Measurements from ENCODE around the gene ARHGAP26.
"Not testable (repeated sequence)": the region's sequence is repeated elsewhere in the genome, so short reads cannot be mapped to it uniquely, and the experiment has no call there.

ARHGAP26 gene

DNA sequence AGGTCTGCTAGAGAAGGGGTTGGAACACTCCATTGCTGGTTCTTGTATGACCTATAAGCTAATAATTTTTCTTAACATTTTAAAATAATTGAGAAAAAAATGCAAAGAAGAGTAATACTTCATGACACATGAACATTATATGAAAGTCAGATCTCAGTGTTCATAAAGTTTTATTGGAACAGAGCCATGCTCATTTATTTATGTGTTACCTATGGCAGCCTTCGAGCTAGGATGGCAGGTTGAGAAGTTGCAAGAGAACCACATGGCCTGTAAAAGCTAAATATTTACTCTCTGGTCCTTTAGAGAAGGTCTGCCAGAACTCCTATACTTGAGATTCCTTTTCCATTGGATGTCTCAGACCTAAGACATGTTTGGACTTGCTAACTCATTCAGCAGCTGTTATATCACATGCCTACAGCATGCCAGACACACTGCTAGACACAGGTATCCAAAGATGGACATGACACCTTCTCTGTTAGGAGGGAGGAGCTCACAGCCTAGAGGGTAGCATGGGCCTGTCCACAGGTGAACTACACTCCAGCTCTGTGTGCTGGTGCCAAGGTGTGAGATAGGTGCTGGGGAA lies 304.3 kb downstream of the ARHGAP26 start:
- DNase-seq, result no peak

DNA sequence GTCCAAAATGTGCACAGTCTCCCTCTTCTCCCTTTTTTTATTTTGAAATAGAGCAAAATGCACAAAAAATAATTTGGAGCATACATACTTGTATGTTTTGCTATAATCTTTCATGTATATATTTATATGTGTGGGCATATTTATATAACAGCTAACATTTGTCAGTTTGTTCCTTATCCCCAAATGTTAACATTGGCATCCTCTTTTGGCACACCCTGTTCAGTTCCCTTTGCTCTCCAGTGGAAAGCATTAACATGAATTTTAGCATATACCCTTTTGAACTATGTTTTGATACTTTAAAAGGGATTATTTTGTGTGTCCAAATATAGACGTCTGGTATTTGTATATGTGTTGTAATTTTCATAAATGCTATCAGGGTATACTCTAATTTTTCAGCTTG lies 306.2 kb downstream of the ARHGAP26 start:
- DNase-seq, result no peak

DNA sequence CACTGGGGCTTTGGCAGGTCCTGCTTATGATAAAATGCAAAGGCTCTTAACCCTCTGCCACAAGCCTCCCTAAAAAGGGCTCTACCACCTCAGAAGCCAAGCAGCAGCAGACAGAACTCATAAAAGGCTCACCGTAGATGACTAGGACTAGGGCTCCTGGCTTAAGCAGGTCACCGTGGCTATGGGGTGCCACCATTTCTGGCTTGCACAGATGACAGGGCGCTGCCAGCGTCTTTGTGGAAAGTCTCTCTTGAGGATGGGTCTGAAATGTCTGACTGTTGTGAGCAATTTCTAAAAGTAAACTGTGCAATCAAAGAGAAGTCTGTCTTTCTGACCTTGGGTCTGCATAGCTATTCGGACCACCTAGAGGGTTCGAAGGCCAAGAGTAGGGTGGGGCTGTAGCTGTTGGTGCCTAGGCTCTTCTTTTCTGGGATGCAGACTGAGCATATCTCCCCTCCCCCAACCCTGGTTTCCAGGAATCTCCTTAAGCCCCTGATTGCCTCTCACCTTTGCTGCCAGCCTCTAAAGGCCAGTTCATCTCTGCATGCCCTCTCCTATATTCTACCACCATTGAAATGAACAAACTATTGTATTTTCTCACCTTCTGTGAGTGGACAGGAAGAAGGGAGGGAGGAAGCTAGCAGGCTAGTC lies 307.4 kb downstream of the ARHGAP26 start:
- no peak for DNase-seq

DNA sequence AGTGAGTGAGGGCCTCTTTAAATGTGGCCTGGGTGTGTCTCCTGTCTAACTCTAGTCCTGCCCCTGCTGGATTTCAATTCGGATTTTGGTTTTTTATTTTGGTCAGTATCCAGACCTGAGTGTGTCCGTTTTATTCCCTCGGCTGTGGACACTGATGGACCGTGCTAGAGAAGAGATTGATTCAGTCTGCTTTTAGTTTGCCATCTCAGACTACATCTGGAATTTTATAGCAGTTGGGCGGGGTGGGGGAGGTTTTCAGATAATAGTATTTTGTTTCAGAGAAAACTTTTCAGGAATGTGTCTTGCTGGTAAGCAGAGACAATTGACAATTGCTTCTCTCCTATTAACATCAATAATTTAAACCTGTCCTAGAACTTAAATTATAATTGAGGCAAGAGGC lies 308.1 kb downstream of the ARHGAP26 start:
- no peak for DNase-seq

DNA sequence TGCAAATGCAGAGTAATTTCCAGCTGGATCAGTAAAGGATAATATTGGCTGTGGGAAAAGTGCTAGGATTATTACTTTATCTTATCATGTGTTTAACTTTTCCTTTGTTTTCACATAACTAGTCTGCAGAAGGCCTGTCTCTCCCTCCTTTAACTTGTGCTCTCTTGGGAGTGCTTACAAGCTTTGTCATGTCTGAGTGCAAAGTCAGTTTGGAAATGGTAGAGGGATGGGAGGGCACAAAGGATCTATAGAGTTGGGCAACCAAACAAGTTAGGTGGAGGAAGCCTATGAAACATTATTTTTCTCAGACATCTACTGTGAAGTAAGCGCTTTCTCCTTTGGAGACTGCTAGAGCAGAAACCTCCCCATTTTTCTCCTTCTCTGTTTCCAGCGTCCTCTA lies 308.8 kb downstream of the ARHGAP26 start:
- DNase-seq, result no peak

DNA sequence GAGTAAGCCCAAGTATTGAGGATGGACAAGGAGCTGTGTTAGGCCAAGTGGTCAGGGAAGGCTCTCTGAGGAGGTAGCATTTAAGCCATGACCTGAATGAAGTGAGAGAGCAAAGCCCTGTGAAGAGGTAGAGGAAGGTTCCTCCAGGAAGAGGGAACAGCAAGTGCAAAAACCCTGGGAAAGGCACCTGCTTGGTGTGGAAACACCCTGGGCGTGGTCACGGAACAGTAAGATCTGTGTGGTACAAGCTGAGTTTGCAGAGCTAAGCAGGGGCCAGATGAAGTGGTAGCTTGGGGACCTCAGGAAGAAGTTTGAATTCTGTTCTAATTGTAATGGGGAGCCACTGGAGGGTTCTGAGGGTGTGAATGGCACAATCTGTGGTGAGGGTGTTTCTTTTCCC lies 310.2 kb downstream of the ARHGAP26 start:
- DNase-seq, result no peak

DNA sequence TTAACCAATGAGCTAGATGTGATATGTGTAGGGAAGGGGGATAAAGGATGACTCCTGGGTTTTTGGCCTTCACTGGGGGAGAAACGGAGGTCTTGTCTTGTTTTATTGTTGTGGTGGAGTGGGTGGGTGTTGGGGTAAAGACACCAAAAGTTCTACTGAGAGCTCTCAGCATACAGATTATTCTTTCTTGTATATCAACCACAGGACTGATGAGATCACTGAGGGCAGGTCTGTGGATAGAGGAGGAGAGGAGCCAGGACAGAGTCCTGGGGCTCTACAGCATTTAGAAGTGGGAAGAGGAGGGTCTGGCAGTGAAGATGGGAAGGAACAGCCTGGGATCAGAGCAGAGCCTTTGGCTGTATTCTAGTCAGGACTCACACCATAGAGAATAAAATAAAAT lies 310.8 kb downstream of the ARHGAP26 start:
- no peak for DNase-seq

DNA sequence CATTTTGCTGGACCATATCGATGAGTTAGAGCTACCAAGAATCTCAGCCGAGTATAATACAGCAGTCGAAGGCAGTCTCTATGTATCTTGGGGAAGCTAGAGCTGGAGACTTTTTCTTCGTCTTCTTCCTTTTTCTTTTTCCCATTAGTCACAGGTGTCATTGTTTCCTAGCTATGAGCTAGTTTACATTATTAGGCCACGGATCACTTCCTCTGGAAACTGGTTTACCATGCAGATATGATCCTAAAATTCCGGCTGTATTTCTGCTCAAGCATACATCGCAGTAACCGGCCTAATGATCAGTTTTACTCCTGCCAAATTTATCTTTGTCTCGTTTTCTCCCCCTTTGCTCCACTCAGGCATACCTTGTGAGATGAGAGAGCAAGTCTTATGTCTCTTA lies 312.8 kb downstream of the ARHGAP26 start:
- DNase-seq, result no peak

DNA sequence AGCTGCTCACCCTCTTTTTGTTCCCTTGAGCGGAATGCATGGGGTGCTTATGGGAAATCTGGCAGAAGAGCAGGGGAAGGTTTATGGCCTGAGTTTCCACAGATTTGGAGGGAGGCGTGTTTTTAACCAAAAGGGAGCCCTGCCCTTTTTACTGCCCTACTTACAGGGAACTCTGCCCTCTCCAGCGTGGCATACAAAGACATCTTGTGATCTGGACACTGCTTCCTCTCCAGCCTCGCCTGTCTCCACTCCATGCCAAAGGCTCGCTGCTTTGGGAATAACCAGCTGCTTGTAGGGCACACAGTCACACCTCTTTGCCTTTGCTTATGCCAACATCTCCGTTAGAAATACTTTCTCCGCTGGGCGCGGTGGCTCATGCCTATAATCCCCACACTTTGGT lies 314.2 kb downstream of the ARHGAP26 start:
- no peak for DNase-seq

DNA sequence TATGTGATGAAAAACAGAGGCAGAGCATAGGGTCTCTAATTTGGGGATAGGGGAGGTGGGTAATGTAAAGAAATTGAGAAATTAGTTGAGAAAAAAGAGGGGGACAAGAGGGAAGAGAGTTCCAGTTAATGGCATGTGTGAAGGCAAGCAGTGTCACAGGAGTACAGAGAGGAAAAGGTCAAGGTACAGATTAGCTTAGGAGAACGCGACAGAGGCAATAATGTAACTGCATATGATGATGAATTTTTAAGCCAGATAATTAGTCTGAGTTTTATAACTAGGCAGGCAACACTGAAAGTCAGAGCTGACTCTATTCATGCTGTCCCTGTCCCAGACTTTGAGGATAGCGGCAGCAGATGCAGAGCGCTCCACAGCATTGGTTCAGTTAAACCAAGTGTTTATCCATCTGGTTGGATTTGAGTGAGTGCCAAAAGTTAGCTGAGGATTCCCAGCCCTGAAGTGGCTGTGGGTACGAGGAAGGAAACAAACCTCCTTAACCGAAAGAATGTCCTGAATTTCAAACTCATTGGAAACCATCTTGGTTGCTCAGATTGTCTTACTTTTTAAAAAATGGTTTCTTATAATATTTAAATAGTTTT lies 315.2 kb downstream of the ARHGAP26 start:
- DNase-seq, result no peak

DNA sequence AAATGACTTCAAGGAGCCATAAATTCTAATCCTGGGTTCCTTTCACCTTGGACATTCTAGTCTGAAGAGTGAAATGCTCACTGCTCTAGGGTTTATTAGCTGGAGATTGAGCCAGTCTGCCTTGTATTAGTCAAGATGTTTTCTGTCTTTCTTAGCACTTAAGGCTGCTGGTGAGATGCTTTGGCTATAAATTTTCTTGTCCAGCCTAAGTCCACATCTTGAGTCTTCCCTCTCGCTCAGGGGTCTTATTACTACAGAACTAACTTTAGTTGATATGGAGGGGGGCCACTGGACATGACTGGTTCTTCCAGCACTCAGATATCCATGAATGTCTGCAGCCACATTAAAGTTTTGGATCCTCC lies 316.4 kb downstream of the ARHGAP26 start:
- DNase-seq, result no peak

DNA sequence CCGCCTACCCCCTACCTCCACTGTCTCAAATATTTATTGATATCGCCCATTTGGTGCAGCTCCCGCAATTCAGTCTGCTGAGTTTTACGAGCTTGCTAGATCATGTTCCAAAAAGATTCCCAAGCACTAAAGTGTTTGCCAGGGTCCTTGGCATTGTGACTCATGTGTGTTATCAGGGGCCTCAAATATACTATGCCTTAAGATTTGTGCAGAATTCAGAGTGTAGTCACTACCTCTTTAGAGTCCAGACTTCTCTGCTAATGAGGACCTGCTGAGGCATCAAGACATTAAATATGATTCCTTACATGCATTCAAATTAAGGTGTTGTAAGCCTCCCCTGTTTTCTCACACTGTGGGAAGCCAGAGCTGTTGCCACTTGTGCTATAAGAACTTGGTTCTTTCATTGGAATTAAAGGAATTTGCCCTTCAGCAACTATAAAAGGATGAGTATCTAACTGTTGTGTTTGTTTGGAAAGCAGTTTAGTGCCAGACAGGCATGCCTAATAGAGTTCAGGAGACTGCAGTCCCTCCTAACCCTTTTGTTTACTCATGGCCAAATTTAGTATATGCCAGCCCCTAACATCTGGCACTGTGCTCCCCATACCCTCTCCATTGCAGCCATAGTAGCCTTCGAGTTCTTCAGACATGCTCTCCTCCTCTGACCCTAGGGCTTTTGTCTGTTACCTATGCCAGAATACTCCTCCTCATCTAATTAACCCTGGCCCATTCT lies 316.9 kb downstream of the ARHGAP26 start:
- no peak for DNase-seq

DNA sequence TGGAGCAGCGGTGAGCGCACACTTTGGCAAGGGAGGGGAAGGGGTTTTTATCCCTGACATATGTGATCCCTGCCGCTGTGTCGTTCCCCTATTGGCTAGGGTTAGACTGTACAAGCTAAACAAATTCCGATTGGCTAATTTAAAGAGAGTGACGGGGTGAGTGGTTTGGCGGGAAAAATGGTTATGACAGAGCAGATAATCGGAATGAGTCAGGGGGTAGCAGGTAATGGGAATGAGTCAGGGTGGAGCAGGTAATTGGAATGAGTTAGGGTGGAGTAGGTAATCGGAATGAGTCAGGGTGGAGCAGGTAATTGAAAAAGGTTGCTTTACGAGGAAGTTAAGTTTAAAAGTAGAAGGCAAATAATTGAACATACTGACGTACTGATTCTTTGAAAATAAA lies 318.5 kb downstream of the ARHGAP26 start:
- not testable (repeated sequence) for DNase-seq

DNA sequence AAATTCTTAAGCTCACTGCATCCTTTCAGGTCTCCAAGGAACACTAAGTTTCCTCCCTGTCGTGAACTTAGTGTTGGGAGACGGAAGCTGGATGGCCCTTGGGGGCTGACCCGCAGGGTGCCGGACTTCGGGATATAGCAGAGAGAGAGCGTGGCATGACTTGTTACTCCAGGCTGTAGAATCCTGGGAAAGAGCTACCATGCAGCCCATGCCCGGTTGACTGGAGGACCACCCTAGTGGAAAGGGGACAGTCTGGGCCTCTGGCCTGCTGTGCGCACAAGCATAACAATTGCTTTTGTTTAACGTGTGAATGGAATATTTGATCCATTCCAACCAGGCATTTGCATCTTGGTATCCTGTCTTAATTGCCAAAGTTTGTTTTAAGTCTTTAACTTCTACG lies 319.9 kb downstream of the ARHGAP26 start:
- not testable (repeated sequence) for DNase-seq

DNA sequence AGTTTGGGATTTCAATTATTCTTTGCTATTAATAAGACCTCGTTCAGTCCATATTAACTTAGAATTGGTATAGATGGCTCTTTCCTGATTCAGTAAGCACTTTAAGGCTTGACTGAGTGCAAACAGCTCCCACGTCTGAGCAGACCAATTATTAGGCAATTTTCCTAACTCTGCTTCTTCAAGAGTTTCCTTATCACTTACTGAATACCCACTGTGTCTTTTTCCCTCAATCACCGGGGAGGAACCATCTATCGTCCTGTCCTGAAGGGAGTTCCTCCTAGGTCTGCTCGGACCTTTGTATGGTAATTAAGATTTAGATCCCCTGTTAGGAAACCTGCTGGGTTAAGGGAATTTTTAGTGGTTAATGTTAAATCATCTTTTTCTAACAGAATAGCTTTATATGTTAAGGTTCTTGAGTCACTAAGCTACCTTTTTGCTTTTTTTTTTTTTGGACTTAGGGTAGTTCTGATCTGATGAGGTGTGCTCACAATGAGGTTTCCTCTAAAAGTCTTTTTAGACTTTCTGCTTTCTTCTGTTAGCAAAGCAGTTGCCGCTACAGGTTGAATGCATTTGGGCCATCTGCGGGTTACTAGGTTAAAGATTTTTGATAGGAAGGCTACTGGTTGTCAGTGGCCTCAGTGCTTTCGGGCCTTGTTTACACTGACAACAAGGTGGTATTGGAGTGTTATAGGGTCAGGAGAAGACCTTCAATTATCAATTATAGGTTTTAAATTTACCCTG lies 322.7 kb downstream of the ARHGAP26 start:
- not testable (repeated sequence) for DNase-seq

DNA sequence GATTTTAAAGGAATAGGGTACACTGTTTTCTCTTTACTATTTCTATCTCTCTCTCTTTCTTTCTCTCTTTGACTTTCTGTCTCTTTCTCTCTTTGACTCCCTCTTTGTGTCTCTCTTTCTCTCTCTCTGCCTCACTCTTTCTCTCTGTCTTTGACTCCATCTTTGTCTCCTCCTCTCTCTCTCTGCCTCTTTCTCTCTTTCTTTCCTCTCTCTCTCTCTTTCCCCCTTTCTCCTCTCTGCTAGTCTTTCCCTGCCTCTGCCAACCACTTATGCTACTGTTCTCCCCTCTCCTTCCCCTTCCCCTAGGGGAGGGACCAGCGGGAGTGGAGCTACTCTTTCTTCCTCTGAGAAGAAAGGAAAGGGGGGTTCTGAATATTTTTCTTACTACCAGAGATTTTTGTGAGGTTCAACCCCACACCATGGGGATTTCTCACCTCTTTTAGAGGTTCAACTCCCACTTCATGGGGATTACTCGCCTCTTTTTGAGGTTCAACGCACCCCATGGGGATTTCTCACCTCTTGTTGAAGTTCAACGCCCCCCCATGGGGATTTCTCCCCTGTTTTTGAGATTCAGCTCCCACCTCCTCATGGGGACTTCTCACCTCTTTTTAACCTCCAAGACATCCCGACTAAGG lies 323.4 kb downstream of the ARHGAP26 start:
- DNase-seq, result no peak

DNA sequence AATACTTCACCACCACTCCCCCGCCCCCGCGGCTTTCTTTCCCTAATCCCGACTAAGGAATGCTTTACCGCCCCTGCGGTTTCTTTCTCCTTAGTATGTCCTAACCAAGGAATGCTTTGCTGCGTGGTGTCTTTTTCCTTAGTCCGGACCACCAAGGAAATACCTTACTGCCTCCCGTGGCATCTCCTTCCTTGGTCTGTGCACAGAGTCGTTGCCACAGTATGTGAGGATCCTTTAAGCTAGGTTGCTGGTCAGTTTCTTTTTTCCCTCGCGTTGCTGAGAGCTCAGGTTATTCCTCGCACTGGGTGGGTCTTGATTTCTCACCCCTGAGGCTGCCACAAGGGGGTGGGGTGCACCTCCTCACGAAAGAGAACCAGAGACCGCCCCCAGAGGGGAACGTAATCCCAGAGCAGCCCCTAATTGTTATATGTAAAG lies 323.9 kb downstream of the ARHGAP26 start:
- DNase-seq, result no peak

DNA sequence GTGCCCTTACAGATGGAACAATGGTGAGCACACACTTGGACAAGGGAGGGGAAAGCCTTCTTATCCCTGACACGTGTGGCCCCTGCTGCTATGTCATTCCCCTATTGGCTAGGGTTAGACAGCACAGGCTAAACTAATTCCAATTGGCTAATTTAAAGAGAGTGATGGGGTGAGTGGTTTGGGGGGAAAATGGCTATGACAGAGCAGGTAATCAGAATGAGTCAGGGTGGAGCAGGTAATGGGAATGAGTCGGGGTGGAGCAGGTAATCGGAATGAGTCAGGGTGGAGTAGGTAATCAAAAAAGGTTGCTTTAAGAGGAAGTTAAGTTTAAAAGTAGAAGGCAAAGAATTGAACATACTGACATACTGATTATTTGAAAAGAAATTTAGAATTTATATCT lies 324.4 kb downstream of the ARHGAP26 start:
- DNase-seq, result not testable (repeated sequence)

DNA sequence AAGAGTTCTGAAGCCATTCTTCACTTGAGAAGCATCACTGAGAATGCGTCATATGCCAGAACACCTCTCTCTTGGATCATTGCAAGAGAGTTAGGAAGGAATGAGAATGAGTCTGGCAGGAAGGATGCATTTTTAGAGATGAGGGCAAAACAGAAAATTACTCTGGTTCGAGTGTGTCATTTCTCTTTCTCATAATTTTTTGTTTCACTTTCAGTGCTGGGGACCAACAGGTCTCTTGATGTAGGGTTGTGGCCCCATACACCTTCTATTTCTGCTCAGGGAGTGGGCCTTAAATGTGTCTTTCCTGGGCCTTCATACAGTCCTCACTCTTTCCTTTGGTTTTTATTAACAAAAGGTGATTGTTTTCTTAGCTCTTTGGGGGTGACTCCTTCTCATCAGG lies 330.9 kb downstream of the ARHGAP26 start:
- no peak for DNase-seq

DNA sequence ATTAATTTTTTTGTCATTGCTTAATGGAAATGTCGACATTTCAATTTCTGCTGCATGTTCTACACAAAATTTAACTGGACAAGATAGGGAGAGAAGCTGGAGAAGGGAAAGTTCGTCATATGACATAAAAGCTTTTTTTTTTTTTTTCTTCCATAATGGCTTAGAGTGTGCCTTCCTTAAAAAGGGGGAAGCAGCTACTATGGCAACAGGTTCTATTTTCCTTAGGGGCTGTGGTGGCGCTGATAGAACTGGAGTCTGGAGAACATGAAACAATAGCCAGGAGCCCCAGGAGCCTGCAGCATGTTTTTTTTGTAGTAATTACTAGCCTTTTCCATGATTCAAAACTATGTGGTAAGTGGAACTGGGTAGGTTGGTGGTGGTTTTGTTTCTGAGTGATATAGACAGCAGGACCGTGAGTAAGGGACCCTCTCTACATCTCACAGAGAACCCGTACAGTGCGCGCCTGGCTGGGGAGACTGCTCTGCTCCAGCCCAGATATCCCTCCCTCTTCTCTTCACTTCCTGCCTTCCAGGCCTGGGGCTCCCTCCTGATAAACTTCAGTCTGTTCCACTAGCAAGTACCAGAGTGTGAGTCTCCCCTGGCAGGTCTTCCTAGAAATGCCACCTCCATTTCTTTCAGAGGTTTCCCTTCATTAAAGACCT lies 331.7 kb downstream of the ARHGAP26 start:
- DNase-seq, result peak; percentile 48 to 60

DNA sequence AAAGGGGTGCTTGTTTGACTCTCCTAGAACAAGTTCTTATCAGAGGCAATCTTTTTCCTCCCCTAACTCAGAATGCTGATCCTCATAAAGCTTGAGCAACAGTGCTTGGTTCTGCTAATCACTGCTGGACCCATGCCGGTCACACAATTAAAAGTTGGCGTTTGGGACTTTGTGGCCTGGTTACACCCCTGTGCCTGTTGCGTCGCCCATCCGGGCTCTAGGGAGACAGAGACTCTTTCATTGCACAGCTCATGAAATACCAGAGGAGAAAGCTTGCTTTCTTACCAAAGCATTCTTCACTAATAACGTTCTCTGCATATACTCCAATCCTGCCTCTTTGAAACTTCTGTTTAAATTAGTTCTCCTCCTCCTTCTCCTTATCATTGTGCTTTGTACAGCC lies 332.2 kb downstream of the ARHGAP26 start:
- no peak for DNase-seq

DNA sequence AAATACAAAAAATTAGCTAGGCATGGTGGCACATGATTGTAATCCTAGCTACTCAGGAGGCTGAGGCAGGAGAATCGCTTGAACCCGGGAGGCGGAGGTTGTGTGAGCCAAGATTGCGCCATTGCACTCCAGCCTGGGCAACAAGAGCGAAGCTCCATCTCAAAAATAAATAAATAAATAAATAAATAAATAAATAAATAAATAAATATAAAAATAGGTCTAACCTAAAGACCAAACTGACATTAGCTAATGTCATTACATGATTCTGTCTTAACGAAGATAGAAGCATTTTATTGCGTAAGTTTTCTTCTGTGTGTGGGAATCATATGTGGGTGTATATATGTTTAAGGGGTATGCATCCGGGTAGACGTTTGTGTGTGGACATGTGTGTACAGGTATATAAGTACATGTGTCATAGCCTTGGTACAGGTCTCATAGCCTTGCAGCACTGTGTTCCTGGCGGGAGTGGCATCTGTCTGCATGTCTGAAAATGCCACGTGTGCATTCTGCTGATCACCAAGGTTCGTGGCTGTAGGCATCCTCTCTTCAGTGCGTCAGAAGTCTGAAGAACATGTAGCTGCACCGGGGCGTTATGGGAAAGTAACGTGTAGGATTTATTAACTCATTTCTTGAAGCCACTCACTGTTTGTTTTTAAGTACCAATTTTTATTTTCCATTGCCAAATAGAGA lies 335.2 kb downstream of the ARHGAP26 start:
- peak in 1 of 2 donors; percentile 14 for DNase-seq
